Measurements from ENCODE around the gene CUEDC2. TPM values are rescaled to one million over a fixed set of nuclear protein-coding genes. Genes with fewer than 3 reads are reported as not detected.

CUEDC2 gene
- total and polyA plus RNA-seq, 2 donors (not counting 1 experiment from before 2014, with no cell fraction given) = 60.8 to 62.3 TPM

GRCh38 chr10:102411341-102412255 is 20.8 kb downstream of the CUEDC2 start:
- Histone ChIP-seq H3K36me3 (ENCODE audit: control insufficient read depth, insufficient read depth, low read length) (no peaks in the 10 kb centered on the region), H3K9me3 (ENCODE audit: control insufficient read depth, insufficient read depth, low read depth, low read length) (no peaks in the 10 kb centered on the region), H2AFZ (ENCODE audit: low read length) (no peak overlapping the region), H3K79me2 (ENCODE audit: control insufficient read depth, insufficient read depth, low read length) (no peaks in the 10 kb centered on the region), H3K4me2 (ENCODE audit: extremely low read depth, insufficient read depth, low read length) (no peak overlapping the region), H3K27ac (ENCODE audit: insufficient read depth, low read length) (no peak overlapping the region), H3K9ac (ENCODE audit: insufficient read depth, low read length) (no peak overlapping the region), H3K4me3 (replicated peaks in 1 of 4; ENCODE audit: control extremely low read depth in 1 of 4, insufficient read depth in 1 of 4, low read depth in 3 of 4, low read length in 4 of 4) (no peak overlapping the region), H4K20me1 (ENCODE audit: control insufficient read depth, extremely low read depth, insufficient read depth, low read length) (no peaks in the 10 kb centered on the region), H3K27me3 (ENCODE audit: control insufficient read depth, insufficient read depth, low read length) (peaks cover 71% of the 10 kb centered on the region), H3K4me1 (ENCODE audit: control insufficient read depth, extremely low read depth, insufficient read depth, low read length) (no peaks in the 10 kb centered on the region)
- DNase-seq (ENCODE audit: low read depth in 2 of 2) = no peak
- TF ChIP-seq EZH2 (IDR thresholded peaks at IDR 0.05; ENCODE audit: low read length, missing control alignments) = peak; percentile 74
- TF ChIP-seq, protein P1, sequence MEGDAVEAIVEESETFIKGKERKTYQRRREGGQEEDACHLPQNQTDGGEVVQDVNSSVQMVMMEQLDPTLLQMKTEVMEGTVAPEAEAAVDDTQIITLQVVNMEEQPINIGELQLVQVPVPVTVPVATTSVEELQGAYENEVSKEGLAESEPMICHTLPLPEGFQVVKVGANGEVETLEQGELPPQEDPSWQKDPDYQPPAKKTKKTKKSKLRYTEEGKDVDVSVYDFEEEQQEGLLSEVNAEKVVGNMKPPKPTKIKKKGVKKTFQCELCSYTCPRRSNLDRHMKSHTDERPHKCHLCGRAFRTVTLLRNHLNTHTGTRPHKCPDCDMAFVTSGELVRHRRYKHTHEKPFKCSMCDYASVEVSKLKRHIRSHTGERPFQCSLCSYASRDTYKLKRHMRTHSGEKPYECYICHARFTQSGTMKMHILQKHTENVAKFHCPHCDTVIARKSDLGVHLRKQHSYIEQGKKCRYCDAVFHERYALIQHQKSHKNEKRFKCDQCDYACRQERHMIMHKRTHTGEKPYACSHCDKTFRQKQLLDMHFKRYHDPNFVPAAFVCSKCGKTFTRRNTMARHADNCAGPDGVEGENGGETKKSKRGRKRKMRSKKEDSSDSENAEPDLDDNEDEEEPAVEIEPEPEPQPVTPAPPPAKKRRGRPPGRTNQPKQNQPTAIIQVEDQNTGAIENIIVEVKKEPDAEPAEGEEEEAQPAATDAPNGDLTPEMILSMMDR (conservative IDR thresholded peaks at IDR 0.05 in 1 of 2, IDR thresholded peaks at IDR 0.05 in 1 of 2; ENCODE audit: low read depth in 1 of 2, low read length in 2 of 2) = no peak

- no peak for TF ChIP-seq EZH2 (IDR thresholded peaks at IDR 0.05; ENCODE audit: low read length, missing control alignments)
- TF ChIP-seq, protein P1 (conservative IDR thresholded peaks at IDR 0.05 in 1 of 2, IDR thresholded peaks at IDR 0.05 in 1 of 2; ENCODE audit: low read depth in 1 of 2, low read length in 2 of 2) = no peak
- Histone ChIP-seq H3K4me3 (replicated peaks in 1 of 4; ENCODE audit: control extremely low read depth in 1 of 4, insufficient read depth in 1 of 4, low read depth in 3 of 4, low read length in 4 of 4) (peak overlapping the region in 2 of 4 experiments; percentile 43 to 48), H4K20me1 (ENCODE audit: control insufficient read depth, extremely low read depth, insufficient read depth, low read length) (no peaks in the 10 kb centered on the region), H3K9ac (ENCODE audit: insufficient read depth, low read length) (no peak overlapping the region), H3K27ac (ENCODE audit: insufficient read depth, low read length) (no peak overlapping the region), H3K4me2 (ENCODE audit: extremely low read depth, insufficient read depth, low read length) (peak overlapping the region; percentile 59), H2AFZ (ENCODE audit: low read length) (no peak overlapping the region), H3K79me2 (ENCODE audit: control insufficient read depth, insufficient read depth, low read length) (no peaks in the 10 kb centered on the region), H3K27me3 (ENCODE audit: control insufficient read depth, insufficient read depth, low read length) (peaks cover 69% of the 10 kb centered on the region), H3K4me1 (ENCODE audit: control insufficient read depth, extremely low read depth, insufficient read depth, low read length) (no peaks in the 10 kb centered on the region), H3K9me3 (ENCODE audit: control insufficient read depth, insufficient read depth, low read depth, low read length) (no peaks in the 10 kb centered on the region), H3K36me3 (ENCODE audit: control insufficient read depth, insufficient read depth, low read length) (no peaks in the 10 kb centered on the region)
- DNase-seq (ENCODE audit: low read depth in 2 of 2) = peak; percentile 21 to 28
Observed at GRCh38 chr10:102410429-102411073, 21.8 kb downstream of the CUEDC2 start.

Data from fibroblast of lung (primary cell).